Neuronal stem cell (in vitro differentiated cells): ENCODE results near the gene ABCB1.

Experiments used
- DNase-seq: peaks from one replicate; pipeline ENCODE4 v3.0.0-alpha.2; 2013; ENCODE audit warnings: low spot score
- H2AFZ ChIP-seq: one replicate; pipeline ENCODE4 v1.6.1; 2013; ENCODE audit warnings: mild to moderate bottlenecking, low read length, inconsistent platforms
- H2AK5ac ChIP-seq: 2 replicates; pipeline ENCODE4 v1.6.1; 2013; ENCODE audit warnings: low read depth, mild to moderate bottlenecking, inconsistent platforms, low read length, moderate library complexity, mixed read lengths
- H2BK120ac ChIP-seq: 2 replicates; pipeline ENCODE4 v1.6.1; 2013; ENCODE audit warnings: low read depth, mild to moderate bottlenecking, inconsistent platforms, low read length, moderate library complexity, mixed read lengths
- H2BK12ac ChIP-seq: one replicate; pipeline ENCODE4 v1.6.1; 2013; ENCODE audit warnings: low read length, inconsistent platforms
- H2BK15ac ChIP-seq: 2 replicates; pipeline ENCODE4 v1.6.1; 2013; ENCODE audit warnings: mild to moderate bottlenecking, low read length, inconsistent platforms, mixed read lengths
- H2BK5ac ChIP-seq: one replicate; pipeline ENCODE4 v1.6.1; 2013; ENCODE audit warnings: inconsistent platforms, mild to moderate bottlenecking, low read length, moderate library complexity
- H3K14ac ChIP-seq: one replicate; pipeline ENCODE4 v1.6.1; 2013; ENCODE audit warnings: low read length, inconsistent platforms
- H3K18ac ChIP-seq: 2 replicates; pipeline ENCODE4 v1.6.1; 2013; ENCODE audit warnings: low read length, inconsistent platforms
- H3K23ac ChIP-seq: 2 replicates; pipeline ENCODE4 v1.6.1; 2013; ENCODE audit warnings: low read depth, mild to moderate bottlenecking, mixed read lengths, low read length, inconsistent platforms; ENCODE audit not compliant: poor library complexity
- H3K27ac ChIP-seq: replicated peaks from 3 replicates; pipeline ENCODE4 v1.5.1; 2013; ENCODE audit warnings: low read length, inconsistent platforms
- H3K27me3 ChIP-seq, 3 experiments: 2 replicates each; pipeline ENCODE4 v1.6.1; 2013; ENCODE audit warnings: low read length in 3 of 3, mild to moderate bottlenecking in 2 of 3, inconsistent platforms in 1 of 3, low read depth in 1 of 3, mixed read lengths in 1 of 3, moderate library complexity in 1 of 3; ENCODE audit not compliant: control insufficient read depth in 3 of 3, insufficient read depth in 3 of 3
- H3K36me3 ChIP-seq, 2 donors: replicated peaks in 1 of 2; 2 replicates each; pipeline ENCODE4 v1.6.1; 2013; ENCODE audit warnings: low read length in 2 of 2; ENCODE audit not compliant: control insufficient read depth in 2 of 2, insufficient read depth in 2 of 2
- H3K4ac ChIP-seq: 2 replicates; pipeline ENCODE4 v1.6.1; 2013; ENCODE audit warnings: inconsistent platforms, mild to moderate bottlenecking, low read length, moderate library complexity
- H3K4me1 ChIP-seq, 2 donors: 1 replicate in 1 of 2; 2 replicates in 1 of 2; pipeline ENCODE4 v1.6.1; 2013; ENCODE audit warnings: low read length in 2 of 2, low read depth in 1 of 2; ENCODE audit not compliant: control insufficient read depth in 2 of 2, insufficient read depth in 1 of 2
- H3K4me2 ChIP-seq: one replicate; pipeline ENCODE4 v1.6.1; 2013; ENCODE audit warnings: mild to moderate bottlenecking, low read length, inconsistent platforms; ENCODE audit not compliant: insufficient read depth, poor library complexity, severe bottlenecking
- H3K4me3 ChIP-seq, 2 donors: 2 replicates each; pipeline ENCODE4 v1.5.1; 2013; ENCODE audit warnings: low read length in 2 of 2, mild to moderate bottlenecking in 2 of 2, inconsistent platforms in 1 of 2, moderate library complexity in 1 of 2
- H3K79me1 ChIP-seq: one replicate; pipeline ENCODE4 v1.6.1; 2013; ENCODE audit warnings: low read depth, mild to moderate bottlenecking, inconsistent platforms, low read length, moderate library complexity
- H3K9ac ChIP-seq: one replicate; pipeline ENCODE4 v1.6.1; 2013; ENCODE audit warnings: mild to moderate bottlenecking, low read depth, low read length, inconsistent platforms; ENCODE audit not compliant: poor library complexity
- H3K9me3 ChIP-seq, 2 donors: replicated peaks in 1 of 2; 2 replicates each; pipeline versions ENCODE3 to v1.6.1; 2013; ENCODE audit warnings: low read length in 2 of 2, mild to moderate bottlenecking in 2 of 2, inconsistent platforms in 1 of 2, low read depth in 1 of 2, mixed read lengths in 1 of 2, moderate library complexity in 1 of 2; ENCODE audit not compliant: control insufficient read depth in 2 of 2, insufficient read depth in 1 of 2
- H4K8ac ChIP-seq: one replicate; pipeline ENCODE4 v1.6.1; 2013; ENCODE audit warnings: low read depth, mild to moderate bottlenecking, inconsistent platforms, low read length, moderate library complexity
- H4K91ac ChIP-seq: one replicate; pipeline ENCODE4 v1.6.1; 2013; ENCODE audit warnings: low read length, low read depth, mild to moderate bottlenecking, inconsistent platforms; ENCODE audit not compliant: poor library complexity
- WGBS, 2 donors: extraction: QIAGEN DNeasy Blood & Tissue Kit; methylation state at CpG; one replicate each; pipeline ENCODE4 v1.1.7; 2013; ENCODE audit warnings: missing lambda C conversion rate in 2 of 2, mixed read lengths in 1 of 2; ENCODE audit not compliant: insufficient read length in 2 of 2, insufficient replicate concordance in 1 of 2; ENCODE audit errors: extremely low coverage in 2 of 2; 5-methylcytosine and 5-hydroxymethylcytosine counted together

ABCB1 gene

DNA sequence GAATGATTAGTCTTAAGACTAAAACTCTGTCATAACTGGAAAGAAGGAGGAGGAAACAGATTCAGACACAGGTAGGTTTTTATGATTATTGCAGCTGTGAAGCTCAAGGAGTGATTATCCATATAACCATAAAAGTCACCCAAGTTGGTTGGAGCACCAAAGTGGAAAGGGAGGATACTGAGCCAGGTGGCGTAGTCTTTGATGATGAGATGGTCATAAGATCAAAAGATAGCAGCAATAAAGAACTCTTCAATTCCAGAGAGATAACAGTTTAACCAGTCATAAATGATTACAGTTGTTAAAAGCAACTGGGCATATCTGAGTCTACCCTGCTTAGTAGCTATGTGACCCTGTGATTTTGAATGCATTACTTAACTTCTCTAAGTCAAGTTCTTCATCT lies 8.4 kb downstream of the ABCB1 start:
- Histone ChIP-seq H3K4me3 (no peak overlapping the region), H3K18ac (no peak overlapping the region), H4K8ac (no peak overlapping the region), H3K9me3 (no peaks in the 10 kb centered on the region), H2BK15ac (no peak overlapping the region), H3K4me2 (no peak overlapping the region), H2AFZ (no peak overlapping the region), H3K23ac (no peak overlapping the region), H2BK120ac (no peak overlapping the region), H3K79me1 (no peaks in the 10 kb centered on the region), H3K14ac (no peak overlapping the region), H3K9ac (no peak overlapping the region), H3K4me1 (no peaks in the 10 kb centered on the region), H2AK5ac (no peak overlapping the region), H3K4ac (no peak overlapping the region), H2BK5ac (no peak overlapping the region), H3K27me3 (no peaks in the 10 kb centered on the region), H3K36me3 (no peaks in the 10 kb centered on the region), H2BK12ac (no peak overlapping the region), H3K27ac (no peak overlapping the region), H4K91ac (no peak overlapping the region)
- WGBS, 2 donors, result no CpG with 5 or more reads among the region's 1 CpG
- DNase-seq, result no peak

DNA sequence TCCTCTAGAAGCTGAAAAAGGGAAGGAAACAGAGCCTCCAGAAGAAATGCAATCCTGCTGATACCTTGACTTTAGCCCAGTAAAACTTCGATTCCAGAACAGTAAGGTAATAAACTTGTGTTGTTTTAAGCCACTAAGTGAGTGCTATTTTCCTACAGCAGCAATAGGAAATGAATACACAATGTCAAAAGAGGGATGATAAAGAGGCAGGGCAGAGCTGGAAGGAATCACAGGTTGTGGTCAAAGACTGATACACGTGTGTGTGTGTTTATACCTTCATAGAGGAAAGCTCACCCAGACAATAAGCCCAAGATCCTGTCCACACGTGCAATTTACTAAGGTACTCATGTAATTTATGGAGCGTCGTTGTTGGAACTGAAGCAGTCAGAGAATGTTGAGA lies 9.5 kb downstream of the ABCB1 start:
- Histone ChIP-seq H3K4me1 (no peaks in the 10 kb centered on the region), H3K4ac (no peak overlapping the region)

DNA sequence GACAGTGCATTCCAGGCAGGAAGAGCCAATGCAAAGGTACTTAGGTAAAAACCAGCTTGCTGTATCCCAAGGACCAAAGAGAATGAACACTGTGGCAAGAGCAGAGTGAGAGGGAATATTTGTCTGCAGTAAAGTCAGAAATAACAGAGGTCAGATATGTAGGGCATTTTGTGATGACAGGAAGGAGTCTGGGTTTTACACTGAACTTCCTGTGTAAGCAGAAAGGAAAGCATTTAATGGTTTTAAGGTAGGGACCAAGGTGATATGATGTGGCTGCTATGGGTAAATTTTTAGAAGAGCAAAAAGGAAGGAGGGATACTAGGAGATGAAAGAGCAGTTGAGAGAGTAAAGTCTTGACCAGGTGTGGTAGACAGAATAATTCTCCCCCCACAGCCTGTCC lies 10.1 kb downstream of the ABCB1 start:
- H4K8ac ChIP-seq, result no peak overlapping the region

More for the DNA sequence above, 9.5 kb downstream of the ABCB1 start:
- Histone ChIP-seq H4K91ac (no peak overlapping the region), H2BK120ac (no peak overlapping the region), H2BK15ac (no peak overlapping the region), H2AK5ac (no peak overlapping the region), H3K14ac (no peak overlapping the region), H3K4me2 (no peak overlapping the region), H4K8ac (no peak overlapping the region), H3K23ac (no peak overlapping the region), H2AFZ (no peak overlapping the region), H3K18ac (no peak overlapping the region), H2BK5ac (no peak overlapping the region), H3K9me3 (no peaks in the 10 kb centered on the region), H3K27me3 (no peaks in the 10 kb centered on the region), H3K79me1 (no peaks in the 10 kb centered on the region), H3K9ac (no peak overlapping the region), H2BK12ac (no peak overlapping the region), H3K4me3 (no peak overlapping the region), H3K36me3 (peaks cover 0 to 5% of the 10 kb centered on the region in 2 donors), H3K27ac (no peak overlapping the region)
- WGBS, 2 donors, result no CpG with 5 or more reads among the region's 5 CpGs
- no peak for DNase-seq

DNA sequence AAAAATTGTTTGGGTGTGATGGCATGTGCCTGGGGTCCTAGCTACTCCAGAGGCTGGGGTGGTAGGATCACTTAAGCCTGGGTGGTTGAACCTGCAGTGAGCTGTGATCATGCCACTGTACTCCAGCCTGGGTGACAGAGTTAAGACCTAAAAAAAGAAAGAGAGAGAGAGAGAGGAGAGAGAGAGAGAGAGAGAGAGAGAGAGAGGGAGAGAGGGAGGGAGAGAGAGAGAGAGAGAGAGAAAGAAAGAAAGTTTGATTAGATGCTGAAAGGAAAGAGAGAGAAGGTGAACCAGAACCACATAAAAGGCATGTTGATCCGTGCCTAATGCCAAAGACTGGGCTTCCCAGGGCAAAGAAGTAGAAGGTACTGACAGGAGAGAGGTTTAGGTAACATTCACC lies 11.1 kb downstream of the ABCB1 start:
- H3K14ac ChIP-seq, result no peak overlapping the region
- no peak overlapping the region for H3K27ac ChIP-seq
- H4K91ac ChIP-seq, result no peak overlapping the region
- no peak overlapping the region for H3K4ac ChIP-seq
- H2AK5ac ChIP-seq, result no peak overlapping the region
- H3K36me3 ChIP-seq, result peaks cover 0 to 19% of the 10 kb centered on the region in 2 donors
- H3K23ac ChIP-seq, result no peak overlapping the region
- H3K79me1 ChIP-seq, result no peaks in the 10 kb centered on the region
- H3K9me3 ChIP-seq, result no peaks in the 10 kb centered on the region
- H2BK12ac ChIP-seq, result no peak overlapping the region
- no peak overlapping the region for H2BK5ac ChIP-seq
- no peak overlapping the region for H2BK120ac ChIP-seq
- H2AFZ ChIP-seq, result no peak overlapping the region
- DNase-seq, result no peak
- WGBS, 2 donors, result no CpG with 5 or more reads among the region's 1 CpG
- no peaks in the 10 kb centered on the region for H3K27me3 ChIP-seq
- no peaks in the 10 kb centered on the region for H3K4me1 ChIP-seq
- no peak overlapping the region for H3K4me2 ChIP-seq
- no peak overlapping the region for H4K8ac ChIP-seq
- no peak overlapping the region for H3K9ac ChIP-seq
- H2BK15ac ChIP-seq, result no peak overlapping the region
- H3K18ac ChIP-seq, result no peak overlapping the region
- no peak overlapping the region for H3K4me3 ChIP-seq

More for the DNA sequence above, 10.1 kb downstream of the ABCB1 start:
- Histone ChIP-seq H3K4me2 (no peak overlapping the region), H3K9ac (no peak overlapping the region), H3K27ac (no peak overlapping the region), H2BK5ac (no peak overlapping the region), H3K14ac (no peak overlapping the region), H3K4ac (no peak overlapping the region), H3K18ac (no peak overlapping the region), H2BK15ac (no peak overlapping the region), H2BK12ac (no peak overlapping the region), H2AFZ (no peak overlapping the region), H3K9me3 (no peaks in the 10 kb centered on the region), H2AK5ac (no peak overlapping the region), H2BK120ac (no peak overlapping the region), H4K91ac (no peak overlapping the region), H3K4me3 (no peak overlapping the region), H3K4me1 (no peaks in the 10 kb centered on the region), H3K79me1 (no peaks in the 10 kb centered on the region), H3K36me3 (peaks cover 0 to 10% of the 10 kb centered on the region in 2 donors), H3K27me3 (no peaks in the 10 kb centered on the region), H3K23ac (no peak overlapping the region)
- no peak for DNase-seq
